IMR-90 (cell line): ENCODE results near the gene PARVG. TPM values are rescaled to one million over a fixed set of nuclear protein-coding genes. Genes with fewer than 3 reads are reported as not detected.

Source experiments
- ATAC-seq: fragments of 200-7000 bp; cut with Tn5 transposase; 2 replicates; pipeline ENCODE4 v1.9.1; 2020; ENCODE audit warnings: low read depth, mild to moderate bottlenecking, moderate library complexity
- BruUV-seq: library from RNA; stranded (reverse); fragments of 400-500 nt; replicated peaks from 2 replicates; lab custom pipeline; 2021; lab: Mats Ljungman, UMichigan
- CTCF ChIA-PET: fragments of 300-600 bp; formaldehyde crosslinking; extraction: SDS; loops from one replicate; lab custom pipeline; 2021; ENCODE audit warnings: antibody characterized with exemption; lab: Yijun Ruan, JAX
- POLR2A ChIA-PET: fragments of 300-600 bp; sonication (Branson Sonifier 250); formaldehyde crosslinking; loops from one replicate; lab custom pipeline; 2022; ENCODE audit warnings: antibody characterized with exemption; ENCODE audit not compliant: unreplicated experiment; lab: Charles Lee
- DNase-seq: peaks from one replicate; pipeline ENCODE4 v3.0.0; 2013
- H2AFZ ChIP-seq: replicated peaks from 2 replicates; pipeline ENCODE3; 2013; ENCODE audit warnings: low read length, mild to moderate bottlenecking; ENCODE audit not compliant: poor library complexity
- H2AK5ac ChIP-seq: 2 replicates; pipeline ENCODE4 v1.6.1; 2013; ENCODE audit warnings: low read depth, low read length, inconsistent platforms
- H2AK9ac ChIP-seq: replicated peaks from 2 replicates; pipeline ENCODE3; 2013; ENCODE audit warnings: mild to moderate bottlenecking, low read depth, low read length, moderate library complexity; ENCODE audit not compliant: poor library complexity
- H2BK120ac ChIP-seq: 2 replicates; pipeline ENCODE4 v1.6.1; 2013; ENCODE audit warnings: low read depth, low read length, inconsistent platforms
- H2BK15ac ChIP-seq: 3 replicates; pipeline ENCODE4 v1.6.1; 2013; ENCODE audit warnings: low read depth, low read length, inconsistent platforms
- H2BK20ac ChIP-seq: 2 replicates; pipeline ENCODE4 v1.6.1; 2013; ENCODE audit warnings: low read depth, mild to moderate bottlenecking, inconsistent platforms, low read length, moderate library complexity
- H2BK5ac ChIP-seq: 2 replicates; pipeline ENCODE4 v1.6.1; 2013; ENCODE audit warnings: mild to moderate bottlenecking, low read depth, low read length, inconsistent platforms; ENCODE audit not compliant: poor library complexity, severe bottlenecking
- H3K14ac ChIP-seq: replicated peaks from 2 replicates; pipeline ENCODE4 v1.6.1; 2013; ENCODE audit warnings: low read depth, low read length, inconsistent platforms
- H3K18ac ChIP-seq: 2 replicates; pipeline ENCODE4 v1.6.1; 2013; ENCODE audit warnings: low read depth, low read length, control low read depth
- H3K23ac ChIP-seq: 2 replicates; pipeline ENCODE4 v1.6.1; 2013; ENCODE audit warnings: low read depth, low read length, inconsistent platforms
- H3K27ac ChIP-seq: 2 replicates; pipeline ENCODE4 v1.5.1; 2013; ENCODE audit warnings: mild to moderate bottlenecking, control low read depth, low read length; ENCODE audit not compliant: insufficient read depth
- H3K27me3 ChIP-seq: 2 replicates; pipeline ENCODE4 v1.6.1; 2013; ENCODE audit warnings: low read length; ENCODE audit not compliant: control insufficient read depth, insufficient read depth
- H3K36me3 ChIP-seq: 2 replicates; pipeline ENCODE4 v1.6.1; 2013; ENCODE audit warnings: low read length, mixed read lengths; ENCODE audit not compliant: control insufficient read depth, insufficient read depth
- H3K4ac ChIP-seq: 2 replicates; pipeline ENCODE4 v1.6.1; 2013; ENCODE audit warnings: low read depth, low read length, inconsistent platforms
- H3K4me1 ChIP-seq: 2 replicates; pipeline ENCODE4 v1.6.1; 2013; ENCODE audit warnings: low read length, mixed read lengths; ENCODE audit not compliant: control insufficient read depth, insufficient read depth
- H3K4me2 ChIP-seq: 2 replicates; pipeline ENCODE4 v1.6.1; 2013; ENCODE audit warnings: low read depth, mild to moderate bottlenecking, control low read depth, low read length, moderate library complexity
- H3K4me3 ChIP-seq: 2 replicates; pipeline ENCODE4 v1.5.1; 2013; ENCODE audit warnings: low read depth, mild to moderate bottlenecking, control low read depth, low read length, moderate library complexity; ENCODE audit not compliant: insufficient read depth
- H3K56ac ChIP-seq: 2 replicates; pipeline ENCODE4 v1.6.1; 2013; ENCODE audit warnings: low read length, inconsistent platforms; ENCODE audit not compliant: insufficient read depth; ENCODE audit errors: extremely low read depth
- H3K79me1 ChIP-seq, 2 experiments: 2 replicates each; pipeline ENCODE4 v1.6.1; 2013; ENCODE audit warnings: low read length in 2 of 2, inconsistent platforms in 1 of 2, low read depth in 1 of 2
- H3K9ac ChIP-seq: 2 replicates; pipeline ENCODE4 v1.6.1; 2013; ENCODE audit warnings: low read depth, low read length, control low read depth
- H3K9me1 ChIP-seq: 2 replicates; pipeline ENCODE4 v1.6.1; 2013; ENCODE audit warnings: low read length, inconsistent platforms; ENCODE audit not compliant: insufficient read depth
- H3K9me3 ChIP-seq: 2 replicates; pipeline ENCODE4 v1.6.1; 2013; ENCODE audit warnings: low read length; ENCODE audit not compliant: control insufficient read depth, insufficient read depth
- H4K20me1 ChIP-seq: 2 replicates; pipeline ENCODE4 v1.6.1; 2013; ENCODE audit warnings: low read length, inconsistent platforms; ENCODE audit not compliant: insufficient read depth
- H4K5ac ChIP-seq: 2 replicates; pipeline ENCODE4 v1.6.1; 2013; ENCODE audit warnings: mild to moderate bottlenecking, low read depth, low read length, control low read depth
- H4K8ac ChIP-seq, 2 experiments: 2 replicates each; pipeline ENCODE4 v1.6.1; 2013; ENCODE audit warnings: low read depth in 2 of 2, low read length in 2 of 2, control low read depth in 1 of 2, inconsistent platforms in 1 of 2
- H4K91ac ChIP-seq: 2 replicates; pipeline ENCODE4 v1.6.1; 2013; ENCODE audit warnings: low read depth, low read length, inconsistent platforms; ENCODE audit not compliant: insufficient read depth
- BHLHE40 ChIP-seq: fragments of 150-350 bp; IDR thresholded peaks from 2 replicates; pipeline ENCODE4 v1.6.1; 2016; ENCODE audit warnings: mild to moderate bottlenecking, low read depth, low read length
- FOS ChIP-seq: fragments of 150-350 bp; IDR thresholded peaks from 2 replicates; pipeline ENCODE4 v1.6.1; 2016; ENCODE audit warnings: low read depth, low read length
- NFE2L2 ChIP-seq: fragments of 150-350 bp; IDR thresholded peaks from 2 replicates; pipeline ENCODE4 v1.6.1; 2016; ENCODE audit warnings: low read depth, mild to moderate bottlenecking, low read length
- RFX5 ChIP-seq: IDR thresholded peaks from 2 replicates; pipeline ENCODE4 v1.8.0; 2012; ENCODE audit warnings: low read depth, mild to moderate bottlenecking, low read length, moderate library complexity
- SMC3 ChIP-seq: fragments of 150-350 bp; IDR thresholded peaks from 2 replicates; pipeline ENCODE4 v1.6.1; 2016; ENCODE audit warnings: low read depth, mild to moderate bottlenecking, antibody characterized with exemption, low read length, moderate library complexity
- WGBS, 2 experiments: methylation state at CpG; one replicate each; pipeline versions ENCODE4 v1.1.5 to v1.1.7; 2013; ENCODE audit warnings: missing lambda C conversion rate in 2 of 2; ENCODE audit not compliant: insufficient read length in 1 of 2; ENCODE audit errors: extremely low coverage in 2 of 2; 5-methylcytosine and 5-hydroxymethylcytosine counted together
- dilution Hi-C: fragments of 300-500 bp; cut with HindIII; formaldehyde crosslinking; loops from one replicate; pipeline ENCODE4 v1.14.3; 2018; ENCODE audit warnings: low sequenced_read_pairs; ENCODE audit not compliant: unreplicated experiment
- in situ Hi-C: fragments of 300-500 bp; cut with MboI; formaldehyde crosslinking; loops from 3 replicates; pipeline ENCODE4 v1.14.3; 2019; ENCODE audit warnings: low sequenced_read_pairs, inconsistent platforms, mixed read lengths
- intact Hi-C: fragments of 100-400 bp; cut with micrococcal nuclease; formaldehyde crosslinking; loops from 2 replicates; pipeline ENCODE4 v1.10.0; 2022
- polyA plus RNA-seq, 3 experiments: library from polyadenylated mRNA; depleted of rRNA; stranded (reverse); fragments of >200 nt; gene quantifications; 2 replicates each; pipeline ENCODE4 v1.2.3, GENCODE V29; 2012; ENCODE audit warnings: low replicate concordance in 1 of 3
- total RNA-seq: library from RNA; depleted of rRNA; stranded (reverse); fragments of >200 nt; gene quantifications from 2 replicates; pipeline ENCODE4 v1.2.3, GENCODE V29; 2012; rRNA removed
- TF ChIP-seq, protein P1 (sequence below): conservative IDR thresholded peaks from 2 replicates; pipeline ENCODE4 v1.5.1; 2012; ENCODE audit warnings: mild to moderate bottlenecking, low read depth, low read length, improper control_type of control experiment

The PARVG gene
- total and polyA plus RNA-seq, 2 of the 4 experiments (the other 2 are of a cell fraction): not detected

- Histone ChIP-seq H3K27ac (no peak overlapping the region), H2AK5ac (no peak overlapping the region), H3K9ac (no peak overlapping the region), H3K36me3 (no peaks in the 10 kb centered on the region), H3K4me2 (no peak overlapping the region), H3K18ac (no peak overlapping the region), H2BK20ac (no peak overlapping the region), H2BK120ac (no peak overlapping the region), H4K8ac (no peak overlapping the region), H3K56ac (no peak overlapping the region), H3K4me3 (no peak overlapping the region), H2BK15ac (no peak overlapping the region), H3K4me1 (no peaks in the 10 kb centered on the region), H2AK9ac (no peak overlapping the region), H4K91ac (no peak overlapping the region), H3K9me1 (no peaks in the 10 kb centered on the region), H3K27me3 (peaks cover 8% of the 10 kb centered on the region; the same call in 1 of the 2 replicates), H4K5ac (no peak overlapping the region), H3K4ac (no peak overlapping the region), H3K9me3 (0 out of 2 replicates have a peak, but pooled peaks cover 2% of the 10 kb centered on the region), H3K14ac (no peak overlapping the region; the same call in 1 of the 2 replicates), H3K79me1 (no peaks in the 10 kb centered on the region), H4K20me1 (no peaks in the 10 kb centered on the region), H2BK5ac (no peak overlapping the region), H2AFZ (peak overlapping the region; percentile 35), H3K23ac (no peak overlapping the region)
- dilution Hi-C loops (no loop called here), in situ Hi-C loops (no loop called here), intact Hi-C loops (no loop called here)
- DNase-seq (no peak), ATAC-seq (no peak)
- ChIA-PET CTCF (no interaction called here), POLR2A (no interaction called here)
- BruUV-seq: no TSS peak
- WGBS, 2 experiments: 33% methylated on average over 2 of the region's 13 CpGs; no CpG with 5 or more reads in 1 of the 2 experiments
- TF ChIP-seq SMC3 (no peak), BHLHE40 (no peak), RFX5 (no peak), NFE2L2 (no peak), FOS (no peak)
- TF ChIP-seq, protein P1, sequence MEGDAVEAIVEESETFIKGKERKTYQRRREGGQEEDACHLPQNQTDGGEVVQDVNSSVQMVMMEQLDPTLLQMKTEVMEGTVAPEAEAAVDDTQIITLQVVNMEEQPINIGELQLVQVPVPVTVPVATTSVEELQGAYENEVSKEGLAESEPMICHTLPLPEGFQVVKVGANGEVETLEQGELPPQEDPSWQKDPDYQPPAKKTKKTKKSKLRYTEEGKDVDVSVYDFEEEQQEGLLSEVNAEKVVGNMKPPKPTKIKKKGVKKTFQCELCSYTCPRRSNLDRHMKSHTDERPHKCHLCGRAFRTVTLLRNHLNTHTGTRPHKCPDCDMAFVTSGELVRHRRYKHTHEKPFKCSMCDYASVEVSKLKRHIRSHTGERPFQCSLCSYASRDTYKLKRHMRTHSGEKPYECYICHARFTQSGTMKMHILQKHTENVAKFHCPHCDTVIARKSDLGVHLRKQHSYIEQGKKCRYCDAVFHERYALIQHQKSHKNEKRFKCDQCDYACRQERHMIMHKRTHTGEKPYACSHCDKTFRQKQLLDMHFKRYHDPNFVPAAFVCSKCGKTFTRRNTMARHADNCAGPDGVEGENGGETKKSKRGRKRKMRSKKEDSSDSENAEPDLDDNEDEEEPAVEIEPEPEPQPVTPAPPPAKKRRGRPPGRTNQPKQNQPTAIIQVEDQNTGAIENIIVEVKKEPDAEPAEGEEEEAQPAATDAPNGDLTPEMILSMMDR: no peak
These were observed 76.1 kb downstream of the PARVG start for GRCh38 chr22:44256556-44257485.

Other genes with a start within 250 kb of the PARVG start
- gene SAMM50, start 225.5 kb upstream of the PARVG start, total RNA-seq: 43.7 and 60.0 TPM in 2 replicates
- gene SAMM50, start 225.5 kb upstream of the PARVG start, polyA plus RNA-seq (2012; rRNA removed): 37.4 and 40.6 TPM in 2 replicates
- gene PARVB, start 156.6 kb upstream of the PARVG start, total RNA-seq: 38.6 and 44.3 TPM in 2 replicates
- 53.9 and 84.7 TPM in 2 replicates for gene PARVB, start 156.6 kb upstream of the PARVG start, polyA plus RNA-seq (2012; rRNA removed)
- 1.1 and 1.4 TPM in 2 replicates for gene SHISAL1, start 132.0 kb downstream of the PARVG start, total RNA-seq
- 0.83 and 1.0 TPM in 2 replicates for gene SHISAL1, start 132.0 kb downstream of the PARVG start, polyA plus RNA-seq (2012; rRNA removed)